Panc1 (cell line): Measurements from ENCODE around the gene PGS1. TPM values are rescaled to one million over a fixed set of nuclear protein-coding genes. Genes with fewer than 3 reads are reported as not detected.

ENCODE experiments used
- ATAC-seq: fragments of 200-7000 bp; cut with Tn5 transposase; 2 replicates; pipeline ENCODE4 v1.9.1; 2020; ENCODE audit warnings: mild to moderate bottlenecking, moderate library complexity
- BruUV-seq: library from RNA; stranded (reverse); fragments of 400-500 nt; replicated peaks from 2 replicates; lab custom pipeline; 2021; lab: Mats Ljungman, UMichigan
- CTCF ChIA-PET: fragments of 300-600 bp; sonication (Branson Sonifier 250); formaldehyde crosslinking; loops from one replicate; lab custom pipeline; 2022; ENCODE audit warnings: antibody characterized with exemption; lab: Charles Lee
- POLR2A ChIA-PET: fragments of 300-600 bp; sonication (Branson Sonifier 250); formaldehyde crosslinking; loops from one replicate; lab custom pipeline; 2022; ENCODE audit warnings: antibody characterized with exemption; lab: Charles Lee
- DNase-seq: peaks from one replicate; pipeline ENCODE4 v3.0.0-alpha.2; 2010; ENCODE audit warnings: low read depth, low spot score
- H3K27ac ChIP-seq: 2 replicates; pipeline ENCODE4 v1.5.1; 2011; ENCODE audit warnings: mild to moderate bottlenecking, low read length, inconsistent platforms
- H3K27me3 ChIP-seq: fragments of 200-500 bp; sonication (Bioruptor generic); 2 replicates; pipeline ENCODE4 v1.6.0; 2014; ENCODE audit warnings: low read length, inconsistent platforms; ENCODE audit not compliant: control insufficient read depth, insufficient read depth
- H3K36me3 ChIP-seq: fragments of 200-500 bp; sonication (Bioruptor generic); 2 replicates; pipeline ENCODE4 v1.5.1; 2014; ENCODE audit warnings: inconsistent platforms, mild to moderate bottlenecking, low read length, moderate library complexity; ENCODE audit not compliant: control insufficient read depth, insufficient read depth
- H3K4me1 ChIP-seq: 2 replicates; pipeline ENCODE4 v1.5.1; 2011; ENCODE audit warnings: inconsistent platforms, mild to moderate bottlenecking, low read length, moderate library complexity; ENCODE audit not compliant: control insufficient read depth, insufficient read depth
- H3K4me3 ChIP-seq, 2 experiments: 2 replicates each; pipeline ENCODE4 v1.5.1; 2011 to 2012; ENCODE audit warnings: low read depth in 2 of 2, low read length in 2 of 2, mild to moderate bottlenecking in 2 of 2, inconsistent platforms in 1 of 2, moderate library complexity in 1 of 2
- H3K9me3 ChIP-seq: fragments of 200-500 bp; sonication (Bioruptor generic); 2 replicates; pipeline ENCODE4 v1.5.1; 2014; ENCODE audit warnings: low read depth, mild to moderate bottlenecking, inconsistent platforms, low read length, moderate library complexity; ENCODE audit not compliant: control insufficient read depth, insufficient read depth
- CTCF ChIP-seq: fragments of 450-650 bp; IDR thresholded peaks from 2 replicates; pipeline ENCODE4 v1.5.1; 2017; ENCODE audit warnings: mild to moderate bottlenecking
- POLR2AphosphoS5 ChIP-seq: IDR thresholded peaks from 2 replicates; pipeline ENCODE4 v1.6.1; 2012; ENCODE audit warnings: mild to moderate bottlenecking, low read depth, low read length, moderate library complexity
- REST ChIP-seq, 2 experiments: IDR thresholded peaks; 2 replicates each; pipeline ENCODE4 v1.6.1; 2011 to 2012; ENCODE audit warnings: low read depth in 2 of 2, control low read depth in 1 of 2, low read length in 1 of 2, mild to moderate bottlenecking in 1 of 2, moderate library complexity in 1 of 2; ENCODE audit not compliant: insufficient read depth in 1 of 2
- SIN3A ChIP-seq: IDR thresholded peaks from 2 replicates; pipeline ENCODE4 v1.6.1; 2012; ENCODE audit warnings: low read depth, mild to moderate bottlenecking, low read length, moderate library complexity, borderline replicate concordance; ENCODE audit not compliant: insufficient read depth
- TCF7L2 ChIP-seq: IDR thresholded peaks from 2 replicates; pipeline ENCODE4 v1.6.1; 2011; ENCODE audit warnings: mild to moderate bottlenecking, low read depth, low read length, inconsistent platforms
- in situ Hi-C: cut with HindIII; loops from 2 replicates; pipeline ENCODE4 v1.10.0; 2016; ENCODE audit warnings: low sequenced_read_pairs, low pct_unique_long_range_greater_than_20kb
- intact Hi-C: fragments of 100-400 bp; cut with micrococcal nuclease; formaldehyde crosslinking; loops from one replicate; pipeline ENCODE4 v1.10.0; 2022; ENCODE audit not compliant: unreplicated experiment
- total RNA-seq: library from RNA; stranded (reverse); gene quantifications from one replicate; pipeline ENCODE4 v1.2.1, GENCODE V29; 2021; ENCODE audit not compliant: unreplicated experiment

The PGS1 gene
- total RNA-seq, 1 experiment from 2014 or later = 47.5 TPM

- Histone ChIP-seq H3K27ac (no peak overlapping the region), H3K27me3 (no peaks in the 10 kb centered on the region), H3K9me3 (no peaks in the 10 kb centered on the region), H3K4me1 (peaks cover 39% of the 10 kb centered on the region), H3K4me3 (no peak overlapping the region), H3K36me3 (peaks cover 7% of the 10 kb centered on the region; the same call in 1 of the 2 replicates)
- no TSS peak for BruUV-seq
- ATAC-seq (no peak), DNase-seq (no peak)
- ChIA-PET CTCF (interaction anchor here (0.7 to 1.3 kb wide), 3 partner anchors 10 to 203 kb away, joined by 3 to 6 read pairs (median 6); no protein-coding TSS in a partner anchor), POLR2A (no interaction called here)
- in situ Hi-C loops (no loop called here), intact Hi-C loops (loop anchor here (5.0 kb wide), 1 partner anchor 80 kb away; no protein-coding TSS in a partner anchor)
- TF ChIP-seq CTCF (no peak), SIN3A (no peak), TCF7L2 (no peak), REST (IDR thresholded peaks at IDR 0.05; ENCODE audit: insufficient read depth in 1 of 2, low read depth in 2 of 2, low read length in 1 of 2) (no peak), POLR2AphosphoS5 (no peak)
Observed at GRCh38 chr17:78362232-78362631, 16.2 kb upstream of the PGS1 start.

- ChIA-PET POLR2A (no interaction called here), CTCF (interaction anchor here (0.6 to 1.3 kb wide), 3 partner anchors 59 to 202 kb away, joined by 3 to 6 read pairs (median 5); no protein-coding TSS in a partner anchor)
- intact Hi-C loops = loop anchor here (5.0 kb wide), 1 partner anchor 80 kb away; no protein-coding TSS in a partner anchor
- in situ Hi-C loops = no loop called here
- ATAC-seq (no peak), DNase-seq (no peak)
- Histone ChIP-seq H3K4me1 (peaks cover 36% of the 10 kb centered on the region), H3K27ac (no peak overlapping the region), H3K27me3 (no peaks in the 10 kb centered on the region), H3K9me3 (no peaks in the 10 kb centered on the region), H3K4me3 (no peak overlapping the region), H3K36me3 (peaks cover 3% of the 10 kb centered on the region; the same call in 1 of the 2 replicates)
- no TSS peak for BruUV-seq
- TF ChIP-seq SIN3A = no peak
- TF ChIP-seq CTCF = no peak
- no peak for TF ChIP-seq REST (IDR thresholded peaks at IDR 0.05; ENCODE audit: insufficient read depth in 1 of 2, low read depth in 2 of 2, low read length in 1 of 2)
- no peak for TF ChIP-seq POLR2AphosphoS5
- no peak for TF ChIP-seq TCF7L2
Observed at GRCh38 chr17:78362671-78363070, 15.8 kb upstream of the PGS1 start.
